ENCODE data around the gene RHD.
"Not testable (repeated sequence)": the region's sequence is repeated elsewhere in the genome, so short reads cannot be mapped to it uniquely, and the experiment has no call there.

Gene RHD

DNA sequence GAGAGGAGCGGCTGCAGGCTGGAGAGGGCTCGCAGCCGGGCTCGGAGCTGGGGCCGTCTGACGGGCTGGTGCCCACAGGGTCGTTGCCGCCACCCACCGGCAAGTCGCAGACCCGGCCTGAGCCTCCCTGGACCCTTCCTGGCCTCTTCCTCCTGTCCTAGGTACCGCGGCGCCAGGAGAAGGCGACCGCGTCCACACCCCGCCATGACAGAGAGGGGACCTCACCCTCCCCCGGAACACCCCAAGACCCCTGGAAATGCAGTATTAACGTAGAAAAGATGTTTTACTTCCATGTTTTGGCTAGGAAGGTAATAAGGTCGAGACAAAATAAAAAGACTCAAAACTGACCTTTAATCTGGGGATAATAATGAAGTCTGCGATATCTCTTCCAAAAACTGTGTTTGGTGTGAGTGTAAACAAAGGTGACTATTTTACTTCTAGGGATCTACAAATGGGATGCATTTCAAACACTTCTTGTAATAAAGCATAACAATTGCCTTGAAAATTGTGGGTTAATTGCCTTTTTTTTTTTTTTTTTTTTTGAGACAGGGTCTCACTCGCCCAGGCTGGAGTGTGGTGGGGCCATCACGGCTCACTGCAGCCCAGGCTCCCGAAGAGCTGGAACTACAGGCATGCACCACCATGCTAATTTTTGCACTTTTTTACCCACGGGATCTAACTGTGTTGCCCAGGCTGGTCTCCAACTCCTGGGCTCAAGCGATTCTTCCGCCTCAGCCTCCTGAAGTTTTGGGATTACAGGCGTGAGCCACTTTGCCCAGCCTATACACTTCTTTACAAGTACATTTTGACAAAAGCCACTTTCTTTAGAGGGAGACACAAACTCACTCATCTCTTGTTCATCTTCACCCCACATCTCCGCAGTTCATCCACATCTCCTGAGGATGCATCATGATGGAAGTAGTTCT, 24.2 kb upstream of the RHD start:
- DNase-seq (ENCODE audit: low read depth): no peak
- TF ChIP-seq, protein P1, sequence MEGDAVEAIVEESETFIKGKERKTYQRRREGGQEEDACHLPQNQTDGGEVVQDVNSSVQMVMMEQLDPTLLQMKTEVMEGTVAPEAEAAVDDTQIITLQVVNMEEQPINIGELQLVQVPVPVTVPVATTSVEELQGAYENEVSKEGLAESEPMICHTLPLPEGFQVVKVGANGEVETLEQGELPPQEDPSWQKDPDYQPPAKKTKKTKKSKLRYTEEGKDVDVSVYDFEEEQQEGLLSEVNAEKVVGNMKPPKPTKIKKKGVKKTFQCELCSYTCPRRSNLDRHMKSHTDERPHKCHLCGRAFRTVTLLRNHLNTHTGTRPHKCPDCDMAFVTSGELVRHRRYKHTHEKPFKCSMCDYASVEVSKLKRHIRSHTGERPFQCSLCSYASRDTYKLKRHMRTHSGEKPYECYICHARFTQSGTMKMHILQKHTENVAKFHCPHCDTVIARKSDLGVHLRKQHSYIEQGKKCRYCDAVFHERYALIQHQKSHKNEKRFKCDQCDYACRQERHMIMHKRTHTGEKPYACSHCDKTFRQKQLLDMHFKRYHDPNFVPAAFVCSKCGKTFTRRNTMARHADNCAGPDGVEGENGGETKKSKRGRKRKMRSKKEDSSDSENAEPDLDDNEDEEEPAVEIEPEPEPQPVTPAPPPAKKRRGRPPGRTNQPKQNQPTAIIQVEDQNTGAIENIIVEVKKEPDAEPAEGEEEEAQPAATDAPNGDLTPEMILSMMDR (IDR thresholded peaks at IDR 0.05; ENCODE audit: control insufficient read depth, extremely low read depth, insufficient read depth): no peak
- peak overlapping the region; percentile 85 for H3K4me3 ChIP-seq (ENCODE audit: low read depth, low read length)

DNA sequence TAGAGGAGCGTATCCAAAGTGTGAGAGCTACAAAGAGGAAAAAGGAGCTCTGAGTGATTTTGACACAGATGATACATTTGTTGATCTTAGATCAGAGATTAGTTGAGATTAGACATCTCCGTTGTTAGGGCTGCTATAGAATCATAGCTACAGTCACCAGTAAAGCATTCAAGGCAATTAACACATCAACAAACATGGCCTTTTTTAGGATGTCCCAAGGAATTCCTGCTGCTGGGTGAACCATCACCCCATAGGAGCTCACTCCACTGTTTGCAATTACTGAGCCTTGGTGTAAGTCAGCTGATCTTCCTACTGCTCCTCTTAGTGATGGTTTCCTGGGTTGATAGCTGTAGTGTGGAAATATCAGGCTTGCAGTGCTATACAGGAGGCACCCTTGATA, 18.4 kb upstream of the RHD start:
- TF ChIP-seq, protein P1 (IDR thresholded peaks at IDR 0.05; ENCODE audit: control insufficient read depth, extremely low read depth, insufficient read depth): no peak
- DNase-seq (ENCODE audit: low read depth): no peak
- H3K4me3 ChIP-seq (ENCODE audit: low read depth, low read length): no peak overlapping the region

DNA sequence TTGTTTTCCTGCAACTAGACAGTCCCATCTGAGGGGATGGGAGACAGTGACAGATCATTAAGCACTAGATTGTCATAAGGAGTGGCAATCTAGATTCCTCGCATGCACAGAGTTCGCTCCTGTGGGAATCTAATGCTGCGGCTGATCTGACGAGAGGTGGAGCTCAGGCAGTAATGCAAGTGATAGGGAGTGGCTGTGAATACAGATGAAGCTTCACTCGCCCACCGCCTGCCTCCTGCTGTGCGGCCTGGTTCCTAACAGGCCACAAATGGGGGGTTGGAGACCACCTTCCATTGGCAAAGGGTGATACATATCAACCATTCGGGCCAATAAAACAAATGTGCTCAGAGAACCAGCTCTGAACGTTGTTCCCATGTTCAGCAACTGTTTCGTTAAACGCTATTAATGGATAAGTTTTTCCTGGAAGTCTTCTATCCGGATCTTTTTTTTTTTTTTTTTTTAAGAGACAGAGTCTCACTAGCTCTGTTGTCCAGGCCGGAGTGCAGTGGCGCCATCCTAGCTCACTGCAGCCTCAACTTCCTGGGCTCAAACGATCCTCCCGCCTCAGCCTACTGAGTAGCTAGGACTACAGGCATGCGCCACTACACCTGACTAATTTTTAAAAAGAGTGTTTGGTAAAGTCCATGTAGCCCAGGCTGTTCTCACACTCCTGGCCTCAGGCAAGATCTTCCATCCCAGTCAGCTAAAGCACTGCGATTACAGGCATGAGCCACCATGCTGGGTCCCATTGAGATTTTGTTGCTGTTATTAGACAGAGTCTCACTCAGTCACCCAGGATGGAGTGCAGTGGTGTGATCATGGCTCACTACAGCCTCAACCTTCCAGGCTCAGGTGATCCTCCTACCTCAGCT, 16.4 kb upstream of the RHD start:
- DNase-seq (ENCODE audit: low read depth): no peak
- H3K4me3 ChIP-seq (ENCODE audit: low read depth, low read length): no peak overlapping the region
- TF ChIP-seq, protein P1 (IDR thresholded peaks at IDR 0.05; ENCODE audit: control insufficient read depth, extremely low read depth, insufficient read depth): no peak

DNA sequence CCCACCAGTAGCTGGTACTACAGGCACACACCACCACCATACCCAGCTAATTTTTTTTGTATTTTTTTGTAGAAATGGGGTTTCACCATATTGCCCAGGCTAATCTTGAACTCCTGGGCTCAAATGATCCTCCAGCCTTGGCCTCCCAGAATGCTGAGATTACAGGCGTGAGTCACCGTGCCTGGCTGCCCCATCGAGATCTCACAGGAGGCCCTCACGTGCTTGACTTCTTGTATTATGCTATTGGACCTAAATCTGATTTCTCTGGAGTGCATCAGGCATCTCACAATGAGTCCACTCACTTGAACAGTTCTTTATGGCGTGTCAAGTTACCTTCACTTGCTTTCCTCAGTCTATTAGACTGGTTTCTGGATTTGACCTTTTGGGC, 15.7 kb upstream of the RHD start:
- no peak for DNase-seq (ENCODE audit: low read depth)
- TF ChIP-seq, protein P1 (IDR thresholded peaks at IDR 0.05; ENCODE audit: control insufficient read depth, extremely low read depth, insufficient read depth): no peak
- no peak overlapping the region for H3K4me3 ChIP-seq (ENCODE audit: low read depth, low read length)

DNA sequence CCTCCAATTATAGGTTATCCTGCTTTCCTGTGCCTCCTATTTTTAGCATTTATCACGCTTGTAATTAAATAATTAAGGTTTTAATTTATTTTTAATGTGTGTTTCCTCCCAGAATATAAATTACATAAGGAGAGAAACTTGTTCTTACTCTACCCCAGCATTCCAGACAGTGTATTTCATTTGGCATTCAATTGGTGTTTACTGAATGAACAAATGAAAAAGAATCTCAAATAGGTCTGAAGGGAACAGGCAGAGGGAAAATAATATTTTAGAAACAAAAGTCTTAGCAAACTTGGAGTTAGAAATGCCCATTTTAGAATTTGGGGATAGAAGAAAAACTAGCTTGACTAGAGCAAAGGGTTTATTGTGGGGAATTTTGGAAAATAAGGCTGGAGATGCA, 15.1 kb upstream of the RHD start:
- TF ChIP-seq, protein P1 (IDR thresholded peaks at IDR 0.05; ENCODE audit: control insufficient read depth, extremely low read depth, insufficient read depth): no peak
- no peak for DNase-seq (ENCODE audit: low read depth)
- H3K4me3 ChIP-seq (ENCODE audit: low read depth, low read length): no peak overlapping the region

DNA sequence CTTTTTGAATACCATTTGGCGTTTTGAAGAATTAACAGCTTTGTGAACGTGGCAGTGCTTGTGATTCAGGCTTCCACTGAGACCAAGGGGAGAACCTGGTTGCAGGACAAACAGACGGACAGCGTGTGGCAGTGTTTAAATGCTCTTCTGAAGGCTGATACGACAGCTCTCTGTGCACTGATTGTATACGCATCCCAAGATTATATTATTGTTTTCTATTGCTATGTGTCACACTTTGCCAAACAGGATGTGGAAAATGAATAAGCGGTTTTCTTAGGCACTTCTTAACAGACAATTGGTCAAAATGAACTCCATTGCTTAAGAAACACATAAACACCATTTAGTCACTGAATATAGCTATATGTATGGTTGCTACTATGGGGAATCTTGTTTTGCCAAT, 12.5 kb upstream of the RHD start:
- not testable (repeated sequence) for DNase-seq (ENCODE audit: low read depth); H3K4me3 ChIP-seq (ENCODE audit: low read depth, low read length)
- TF ChIP-seq, protein P1 (IDR thresholded peaks at IDR 0.05; ENCODE audit: control insufficient read depth, extremely low read depth, insufficient read depth): peak; percentile 34; the same call in 1 of the 2 replicates

DNA sequence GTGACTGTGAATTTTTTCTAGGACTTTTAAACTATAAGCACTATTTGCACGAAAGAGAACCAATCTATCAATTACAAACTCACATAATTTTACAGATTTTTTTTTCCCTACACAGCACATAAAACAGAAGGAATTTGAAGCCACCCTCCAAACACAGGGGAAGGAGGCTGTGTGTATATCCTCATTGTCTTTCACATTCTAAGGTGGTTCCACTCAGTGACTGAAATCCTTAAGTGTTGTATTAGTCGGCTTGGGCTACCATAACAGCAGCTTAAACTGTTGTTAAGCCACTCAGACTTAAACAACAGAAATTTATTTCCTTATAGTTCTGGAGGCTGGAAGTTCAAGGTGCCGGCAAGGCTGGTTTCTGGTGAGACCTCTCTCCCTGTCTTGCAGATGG, 12.0 kb upstream of the RHD start:
- H3K4me3 ChIP-seq (ENCODE audit: low read depth, low read length); DNase-seq (ENCODE audit: low read depth): not testable (repeated sequence)

All from LNCaP clone FGC (cell line).